PFSK-1 (cell line): ENCODE results near the gene ANXA1.

Experiments used
- POLR2AphosphoS5 ChIP-seq: IDR thresholded peaks from 2 replicates; pipeline ENCODE4 v1.6.1; 2012; ENCODE audit warnings: low read depth, mild to moderate bottlenecking, control low read depth, low read length, moderate library complexity
- SIN3A ChIP-seq: IDR thresholded peaks from 2 replicates; pipeline ENCODE4 v1.6.1; 2012; ENCODE audit warnings: mild to moderate bottlenecking, low read length, moderate library complexity, borderline replicate concordance; ENCODE audit not compliant: insufficient read depth
- TAF1 ChIP-seq: IDR thresholded peaks from 2 replicates; pipeline ENCODE4 v1.6.1; 2012; ENCODE audit warnings: low read length, control low read depth, borderline replicate concordance; ENCODE audit not compliant: insufficient read depth
- TF ChIP-seq, protein P1 (sequence below), 2 experiments: IDR thresholded peaks; 2 replicates each; pipeline versions ENCODE4 v1.6.1 to v1.8.0; 2011 to 2012; ENCODE audit warnings: low read depth in 2 of 2, low read length in 2 of 2, control low read depth in 1 of 2, inconsistent platforms in 1 of 2, mild to moderate bottlenecking in 1 of 2, moderate library complexity in 1 of 2; ENCODE audit not compliant: insufficient read depth in 1 of 2

DNA sequence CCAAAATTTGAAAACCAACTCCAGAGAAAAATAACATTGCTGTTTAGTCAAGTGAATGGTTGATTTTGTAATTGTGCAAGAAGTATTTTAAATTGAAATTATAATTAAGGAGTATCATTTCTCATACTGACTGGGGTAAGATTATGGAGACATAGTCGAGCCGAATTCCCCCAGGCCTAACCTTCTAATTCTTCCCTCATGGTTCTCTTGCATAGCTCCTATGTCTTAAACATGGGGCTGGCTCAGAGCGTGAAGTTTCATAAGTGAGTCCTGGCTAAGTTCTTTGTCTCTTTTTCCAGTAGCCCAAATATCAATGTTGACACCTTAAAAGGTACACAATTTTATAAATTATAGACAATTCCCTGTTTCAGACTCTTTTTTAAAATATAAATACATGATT is 46.7 kb upstream of the ANXA1 start:
- TF ChIP-seq TAF1 (no peak), POLR2AphosphoS5 (no peak), SIN3A (no peak)
- TF ChIP-seq, protein P1, sequence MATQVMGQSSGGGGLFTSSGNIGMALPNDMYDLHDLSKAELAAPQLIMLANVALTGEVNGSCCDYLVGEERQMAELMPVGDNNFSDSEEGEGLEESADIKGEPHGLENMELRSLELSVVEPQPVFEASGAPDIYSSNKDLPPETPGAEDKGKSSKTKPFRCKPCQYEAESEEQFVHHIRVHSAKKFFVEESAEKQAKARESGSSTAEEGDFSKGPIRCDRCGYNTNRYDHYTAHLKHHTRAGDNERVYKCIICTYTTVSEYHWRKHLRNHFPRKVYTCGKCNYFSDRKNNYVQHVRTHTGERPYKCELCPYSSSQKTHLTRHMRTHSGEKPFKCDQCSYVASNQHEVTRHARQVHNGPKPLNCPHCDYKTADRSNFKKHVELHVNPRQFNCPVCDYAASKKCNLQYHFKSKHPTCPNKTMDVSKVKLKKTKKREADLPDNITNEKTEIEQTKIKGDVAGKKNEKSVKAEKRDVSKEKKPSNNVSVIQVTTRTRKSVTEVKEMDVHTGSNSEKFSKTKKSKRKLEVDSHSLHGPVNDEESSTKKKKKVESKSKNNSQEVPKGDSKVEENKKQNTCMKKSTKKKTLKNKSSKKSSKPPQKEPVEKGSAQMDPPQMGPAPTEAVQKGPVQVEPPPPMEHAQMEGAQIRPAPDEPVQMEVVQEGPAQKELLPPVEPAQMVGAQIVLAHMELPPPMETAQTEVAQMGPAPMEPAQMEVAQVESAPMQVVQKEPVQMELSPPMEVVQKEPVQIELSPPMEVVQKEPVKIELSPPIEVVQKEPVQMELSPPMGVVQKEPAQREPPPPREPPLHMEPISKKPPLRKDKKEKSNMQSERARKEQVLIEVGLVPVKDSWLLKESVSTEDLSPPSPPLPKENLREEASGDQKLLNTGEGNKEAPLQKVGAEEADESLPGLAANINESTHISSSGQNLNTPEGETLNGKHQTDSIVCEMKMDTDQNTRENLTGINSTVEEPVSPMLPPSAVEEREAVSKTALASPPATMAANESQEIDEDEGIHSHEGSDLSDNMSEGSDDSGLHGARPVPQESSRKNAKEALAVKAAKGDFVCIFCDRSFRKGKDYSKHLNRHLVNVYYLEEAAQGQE (IDR thresholded peaks at IDR 0.05; ENCODE audit: insufficient read depth in 1 of 2, low read depth in 2 of 2, low read length in 2 of 2) = no peak
